ENCODE measurements around the gene RCOR1.

RCOR1 gene

DNA sequence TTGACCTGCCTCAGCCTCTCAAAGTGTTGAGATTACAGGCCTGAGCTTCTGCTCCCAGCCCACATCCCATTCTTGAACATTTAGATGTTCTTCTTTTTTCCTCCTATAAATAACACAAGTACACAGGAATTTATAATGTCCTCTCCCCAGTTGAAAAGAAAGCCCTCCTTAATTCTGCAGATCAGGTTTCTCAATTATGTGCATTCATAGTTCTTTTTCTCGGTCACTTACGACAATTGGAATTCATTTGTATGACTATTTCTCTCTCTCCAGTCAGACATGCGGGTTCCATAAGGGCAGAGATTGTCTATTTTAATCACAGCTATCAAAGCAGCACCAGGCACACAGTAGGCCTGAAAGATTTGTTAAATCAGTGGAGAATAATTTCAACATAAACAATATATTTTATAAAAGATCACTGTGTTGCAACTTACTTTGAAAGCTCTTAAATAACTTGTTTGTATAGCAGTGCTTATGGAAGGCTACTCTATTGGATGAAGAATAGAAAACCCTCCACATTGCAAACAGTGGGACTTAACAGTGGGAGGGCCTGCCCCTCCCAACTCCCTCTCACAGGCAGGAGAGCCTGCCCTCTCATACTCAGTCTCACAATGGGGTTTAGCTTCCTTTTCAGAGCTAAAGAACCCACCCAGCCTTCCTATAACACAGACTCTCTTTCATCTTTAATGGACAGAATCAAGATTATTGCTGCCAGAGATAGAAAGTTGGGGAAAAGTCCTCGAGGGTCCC lies 100.7 kb downstream of the RCOR1 start:
- DNase-seq (ENCODE audit: low read depth, low spot score) = no peak
- H3K4me3 ChIP-seq (ENCODE audit: low read length) = no peak overlapping the region

DNA sequence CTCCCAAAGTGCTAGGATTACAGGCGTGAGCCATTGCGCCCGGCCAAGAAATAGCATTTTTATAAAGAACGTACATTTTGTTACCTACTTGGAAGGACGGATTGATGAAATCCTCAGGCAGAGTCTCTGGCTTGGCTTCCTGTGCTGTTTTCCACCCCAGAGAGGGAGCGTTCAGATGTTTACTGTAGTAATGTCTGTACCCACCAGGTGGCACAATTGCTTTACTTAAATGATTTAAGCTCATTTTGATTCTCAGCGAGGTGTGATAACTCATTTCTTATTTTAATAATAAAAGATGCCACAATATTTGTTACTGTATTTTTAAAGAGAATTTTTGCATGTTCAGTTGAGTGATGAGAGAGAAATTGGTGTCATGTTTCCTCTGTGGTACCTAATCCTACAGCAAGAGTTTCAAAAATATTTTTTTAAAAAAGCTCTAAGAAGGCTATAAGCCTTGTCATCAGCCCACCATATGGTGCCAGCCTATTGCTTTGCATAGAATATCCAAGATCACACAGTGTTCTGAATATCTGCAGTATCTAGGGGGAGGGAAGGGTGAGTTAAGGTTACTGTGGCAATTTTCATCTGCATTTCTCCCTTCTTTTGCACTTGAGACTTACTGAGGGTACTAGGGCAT lies 102.2 kb downstream of the RCOR1 start:
- peak; percentile 82 for DNase-seq (ENCODE audit: low read depth, low spot score)
- H3K4me3 ChIP-seq (ENCODE audit: low read length) = no peak overlapping the region

DNA sequence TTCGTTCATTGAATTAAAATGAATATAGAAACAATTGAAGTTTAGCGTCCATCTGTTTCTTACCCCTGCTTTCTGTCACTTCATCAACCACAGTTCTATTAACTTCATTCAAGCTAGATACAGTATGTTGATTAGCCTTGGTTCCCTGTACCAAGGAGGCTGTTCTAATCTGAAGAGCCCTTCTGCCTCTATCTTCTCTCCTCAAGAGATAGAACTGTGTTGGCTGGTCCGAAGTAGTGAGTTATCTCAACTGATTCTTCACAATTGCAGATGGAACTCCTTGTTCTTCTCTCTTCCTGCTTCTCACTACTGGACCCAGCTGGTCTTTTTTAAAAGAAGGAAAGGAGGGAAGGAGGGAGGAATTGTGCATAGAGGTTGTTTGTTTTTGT lies 102.7 kb downstream of the RCOR1 start:
- no peak overlapping the region for H3K4me3 ChIP-seq (ENCODE audit: low read length)
- no peak for DNase-seq (ENCODE audit: low read depth, low spot score)

DNA sequence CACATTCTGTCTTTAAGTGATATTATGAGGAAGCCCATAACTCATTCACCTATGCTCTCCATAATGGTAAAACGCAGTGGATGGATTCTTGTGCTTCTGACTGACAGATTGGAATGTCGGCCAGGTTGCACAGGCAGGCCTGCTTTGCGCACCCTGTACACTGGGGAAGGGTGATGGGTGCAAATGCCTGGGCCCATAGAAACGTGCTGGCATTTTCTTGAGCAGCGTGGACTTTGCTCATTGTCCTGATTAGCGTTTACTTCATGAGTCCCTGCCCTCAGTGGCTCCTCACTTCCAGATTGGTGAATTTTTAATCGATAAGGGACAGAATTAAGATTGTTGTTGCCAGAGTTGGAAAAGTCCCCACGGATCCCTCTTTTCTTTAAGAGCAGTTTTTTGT lies 103.9 kb downstream of the RCOR1 start:
- DNase-seq (ENCODE audit: low read depth, low spot score) = no peak
- H3K4me3 ChIP-seq (ENCODE audit: low read length) = no peak overlapping the region

DNA sequence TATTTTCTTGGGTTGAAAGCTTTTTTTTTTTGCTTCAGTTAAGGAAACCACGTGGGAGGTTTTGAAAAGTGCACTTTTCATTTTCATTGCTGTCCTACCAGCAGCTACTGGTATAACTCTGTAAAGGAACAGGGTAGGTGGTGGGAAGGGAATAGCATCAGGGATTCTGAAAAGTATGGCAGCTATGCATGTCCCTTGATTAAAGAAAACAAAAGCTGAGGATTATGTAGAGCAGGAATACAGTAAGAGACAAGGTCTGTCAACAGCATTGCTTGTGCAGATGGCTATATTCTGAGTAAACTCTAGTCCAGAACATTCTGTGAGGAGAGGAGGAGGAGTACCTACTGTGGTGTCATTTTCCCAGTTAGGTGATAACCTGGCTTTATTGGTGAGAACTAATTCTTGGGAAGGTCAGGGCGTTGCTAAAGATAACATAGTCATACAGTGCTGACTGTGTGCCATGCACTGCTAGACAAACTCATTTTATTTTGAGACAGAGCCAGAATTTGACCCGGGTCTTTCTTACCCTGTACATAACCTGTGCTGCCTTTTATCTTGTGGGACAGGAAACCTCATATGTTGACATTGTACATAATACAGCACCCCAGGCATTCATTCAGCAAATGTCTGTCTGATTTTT lies 104.5 kb downstream of the RCOR1 start:
- H3K4me3 ChIP-seq (ENCODE audit: low read length) = no peak overlapping the region
- peak; percentile 14 for DNase-seq (ENCODE audit: low read depth, low spot score)

DNA sequence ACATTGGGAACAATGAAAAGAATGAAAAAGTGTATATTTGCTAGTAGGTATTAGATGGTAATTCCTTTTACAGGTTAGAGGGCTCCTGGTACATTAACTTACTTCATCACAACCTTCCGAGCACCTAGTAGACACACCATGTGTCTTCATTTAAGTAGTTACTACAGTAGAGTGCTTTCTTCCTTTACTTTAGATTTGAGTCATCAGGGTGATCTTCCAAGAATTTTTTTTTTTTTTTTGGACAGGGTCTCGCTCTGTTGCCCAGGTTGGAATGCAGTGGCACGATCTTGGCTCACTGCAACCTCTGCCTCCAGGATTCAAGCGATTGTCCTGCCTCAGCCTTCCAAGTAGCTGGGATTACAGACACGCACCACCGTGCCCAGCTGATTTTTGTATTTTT lies 105.1 kb downstream of the RCOR1 start:
- H3K4me3 ChIP-seq (ENCODE audit: low read length) = no peak overlapping the region
- DNase-seq (ENCODE audit: low read depth, low spot score) = no peak

DNA sequence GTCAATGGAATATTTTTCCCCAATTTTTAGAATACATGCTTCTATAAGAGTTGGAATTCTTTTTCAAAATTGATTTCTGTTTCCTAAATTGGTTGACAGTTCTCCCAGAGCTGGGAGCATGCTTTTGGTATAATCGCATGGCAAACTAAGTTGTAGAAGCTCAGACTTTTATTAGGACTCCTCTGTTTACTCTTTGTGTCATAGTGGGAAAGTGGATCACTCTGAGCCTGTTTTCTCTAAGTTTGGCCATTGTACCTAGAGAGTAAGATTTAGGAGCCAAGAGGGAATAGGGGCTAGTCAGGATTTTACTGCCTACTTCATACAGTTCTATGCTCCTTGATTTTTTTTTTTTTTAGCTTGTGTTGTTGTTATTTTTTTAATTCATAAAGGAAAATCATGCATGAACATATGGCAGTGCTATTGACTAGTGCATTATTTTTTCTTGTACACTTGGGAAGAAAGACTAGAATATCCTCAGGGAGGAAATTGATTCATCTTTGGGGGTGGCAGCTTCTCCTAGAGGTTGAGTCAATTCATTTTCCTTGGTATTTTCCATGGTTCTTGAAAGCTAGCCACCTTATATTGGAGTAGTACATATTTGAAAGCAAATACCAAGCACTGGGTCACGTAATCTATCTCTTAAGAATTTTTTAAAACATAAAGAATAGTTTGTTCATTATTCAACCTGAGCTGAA lies 107.1 kb downstream of the RCOR1 start:
- no peak for DNase-seq (ENCODE audit: low read depth, low spot score)

DNA sequence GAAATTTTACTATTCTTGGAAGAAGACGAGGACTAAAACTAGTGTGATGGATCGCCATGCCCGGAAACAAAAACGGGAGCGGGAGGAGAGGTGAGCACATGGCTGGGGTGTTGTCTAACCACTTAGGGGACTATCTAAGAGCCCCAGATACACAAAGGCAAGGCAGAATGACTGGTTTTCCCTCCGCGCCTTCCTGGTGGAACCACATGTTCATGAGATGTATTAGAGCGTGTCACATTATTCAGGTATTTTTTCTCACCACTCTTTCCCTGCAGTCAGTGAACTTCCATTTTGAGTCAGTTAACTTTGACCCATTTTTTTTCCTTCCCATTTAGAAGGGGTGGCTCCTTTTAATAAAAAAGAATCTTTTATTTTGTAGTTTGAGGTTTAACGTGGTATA lies 116.0 kb downstream of the RCOR1 start:
- H3K4me3 ChIP-seq (ENCODE audit: low read length) = no peak overlapping the region
- DNase-seq (ENCODE audit: low read depth, low spot score) = no peak

More for the DNA sequence above, 107.1 kb downstream of the RCOR1 start:
- H3K4me3 ChIP-seq (ENCODE audit: low read length) = no peak overlapping the region

DNA sequence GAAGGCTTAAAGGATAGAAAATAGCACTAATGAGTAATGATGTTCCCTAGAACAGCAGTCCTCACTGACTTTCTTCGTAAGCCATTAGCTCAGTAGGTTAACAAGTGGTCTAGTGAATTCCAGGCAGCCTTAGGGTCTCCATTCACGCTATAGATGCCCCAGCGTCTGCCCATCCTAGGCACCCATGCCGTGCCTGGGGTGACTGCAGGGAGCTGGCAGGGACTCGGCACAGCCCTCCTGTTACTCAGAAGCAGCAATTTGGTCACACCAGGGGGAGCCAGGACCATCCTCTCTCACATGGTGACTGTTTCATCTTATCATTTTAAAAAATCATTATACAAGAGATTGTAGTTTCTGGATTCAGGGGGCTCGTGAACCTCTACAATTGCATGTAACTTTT lies 118.8 kb downstream of the RCOR1 start:
- no peak for DNase-seq (ENCODE audit: low read depth, low spot score)

DNA sequence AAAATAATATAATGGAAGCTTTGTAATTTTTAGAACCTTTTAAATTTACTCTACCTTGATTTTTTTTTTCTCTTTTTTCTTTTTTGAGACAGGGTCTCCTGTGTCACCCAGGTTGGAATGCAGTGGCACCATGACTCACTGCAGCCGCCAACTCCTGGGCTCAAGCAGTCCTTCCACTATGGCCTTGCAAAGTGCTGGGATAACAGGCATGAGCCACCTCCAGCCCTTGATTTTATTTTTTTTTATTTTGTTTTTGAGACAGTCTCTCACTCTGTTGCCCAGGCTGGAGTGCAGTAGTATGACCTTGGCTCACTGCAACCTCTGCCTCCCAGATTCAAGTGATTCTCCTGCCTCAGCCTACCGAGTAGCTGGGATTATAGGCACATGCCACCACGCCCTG lies 119.5 kb downstream of the RCOR1 start:
- no peak for DNase-seq (ENCODE audit: low read depth, low spot score)
- no peak overlapping the region for H3K4me3 ChIP-seq (ENCODE audit: low read length)

More for the DNA sequence above, 118.8 kb downstream of the RCOR1 start:
- H3K4me3 ChIP-seq (ENCODE audit: low read length) = no peak overlapping the region

DNA sequence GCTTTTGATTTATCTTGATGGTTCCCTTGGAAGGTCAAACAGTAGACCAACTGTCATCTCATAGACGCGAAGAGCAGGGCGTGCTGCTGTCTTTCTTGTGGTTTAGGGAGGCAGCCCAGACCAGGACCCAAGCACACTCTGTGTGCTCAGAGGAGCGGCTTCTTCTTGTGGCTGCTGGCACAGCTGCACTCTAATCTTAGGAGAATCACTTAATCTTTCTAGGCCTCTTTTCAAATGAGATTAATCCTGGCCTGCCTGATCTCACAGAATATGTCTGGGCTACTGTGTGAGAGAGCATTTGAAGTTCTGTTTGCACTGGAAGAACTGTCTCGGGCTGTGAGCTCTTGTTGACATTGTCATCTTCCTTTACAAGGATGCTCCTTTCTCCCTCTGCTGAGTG lies 124.8 kb downstream of the RCOR1 start:
- DNase-seq (ENCODE audit: low read depth, low spot score) = peak; percentile 93
- H3K4me3 ChIP-seq (ENCODE audit: low read length) = peak overlapping the region; percentile 44

DNA sequence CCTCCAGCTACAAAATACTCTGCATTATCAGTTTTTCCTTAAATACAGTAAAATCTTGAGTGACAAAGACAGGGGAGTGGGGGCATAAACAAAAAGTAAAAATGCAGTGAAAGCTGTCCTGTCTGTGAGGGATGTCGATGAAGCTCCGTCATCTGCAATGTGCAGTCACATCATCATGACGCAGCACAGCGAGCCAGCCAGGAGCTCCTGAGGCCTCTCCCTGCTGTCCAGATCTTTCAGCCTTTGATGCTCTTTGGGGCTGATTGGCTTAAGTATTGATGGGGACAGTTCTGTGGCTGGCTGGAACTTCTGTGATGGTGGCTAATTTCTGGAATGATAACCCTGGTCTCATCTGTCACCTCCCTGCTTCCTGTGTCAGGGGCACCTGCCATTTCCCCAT lies 130.2 kb downstream of the RCOR1 start:
- no peak for DNase-seq (ENCODE audit: low read depth, low spot score)
- H3K4me3 ChIP-seq (ENCODE audit: low read length) = no peak overlapping the region

DNA sequence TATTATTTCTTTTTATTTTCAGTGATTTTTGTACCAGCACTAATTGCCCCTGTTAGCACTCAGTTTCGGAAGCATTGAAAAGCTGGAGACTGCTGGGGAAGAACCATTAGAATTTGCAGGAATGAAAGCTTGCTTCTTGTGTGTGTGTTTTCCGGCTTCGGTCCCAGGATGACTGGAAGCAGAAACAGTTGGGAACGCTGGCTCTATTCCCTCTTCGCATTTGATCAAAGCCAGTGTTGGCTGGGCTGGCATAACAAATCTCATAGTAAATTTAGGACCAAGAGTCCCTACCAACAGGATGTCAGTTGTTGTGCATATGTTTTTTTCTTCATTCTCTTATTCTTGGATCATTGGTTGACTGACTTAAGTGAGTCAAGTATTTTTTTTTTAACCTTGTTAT lies 131.2 kb downstream of the RCOR1 start:
- no peak for DNase-seq (ENCODE audit: low read depth, low spot score)
- H3K4me3 ChIP-seq (ENCODE audit: low read length) = no peak overlapping the region

DNA sequence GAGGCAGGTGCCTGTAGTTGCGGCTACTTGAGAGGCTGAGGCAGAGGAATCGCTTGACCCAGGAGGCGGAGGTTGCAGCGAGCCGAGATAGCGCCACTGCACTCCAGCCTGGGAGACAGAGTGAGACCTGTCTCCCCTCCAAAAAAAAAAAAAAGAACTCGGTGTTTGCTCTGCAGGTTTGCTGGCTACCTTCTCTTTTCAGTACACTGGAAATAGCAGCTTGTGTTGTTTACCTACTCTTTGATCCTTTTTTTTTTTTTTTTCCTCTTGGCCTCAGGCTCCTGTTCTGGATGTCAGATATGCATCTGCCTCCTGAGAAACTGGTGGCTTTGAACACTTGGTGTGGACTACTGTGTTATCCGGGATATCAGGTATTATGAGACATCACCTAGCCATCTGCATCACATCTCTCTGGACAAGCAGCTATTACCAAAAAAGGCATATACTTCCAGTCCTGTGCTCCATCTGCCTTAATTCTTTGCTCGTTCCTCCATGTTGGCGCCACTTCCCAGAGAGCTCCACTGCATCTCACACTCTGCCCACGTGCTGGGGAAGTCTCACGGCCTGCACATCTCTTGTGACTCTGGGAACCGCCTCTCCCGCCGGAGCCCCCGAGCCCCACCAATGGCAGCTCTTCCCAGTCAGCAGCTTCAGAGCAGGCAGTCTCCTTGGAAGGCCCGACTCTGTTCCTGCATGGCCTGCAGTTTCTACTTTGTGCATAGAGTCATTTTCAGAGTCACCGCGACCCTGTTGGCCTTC lies 133.9 kb downstream of the RCOR1 start:
- no peak overlapping the region for H3K4me3 ChIP-seq (ENCODE audit: low read length)
- no peak for DNase-seq (ENCODE audit: low read depth, low spot score)

DNA sequence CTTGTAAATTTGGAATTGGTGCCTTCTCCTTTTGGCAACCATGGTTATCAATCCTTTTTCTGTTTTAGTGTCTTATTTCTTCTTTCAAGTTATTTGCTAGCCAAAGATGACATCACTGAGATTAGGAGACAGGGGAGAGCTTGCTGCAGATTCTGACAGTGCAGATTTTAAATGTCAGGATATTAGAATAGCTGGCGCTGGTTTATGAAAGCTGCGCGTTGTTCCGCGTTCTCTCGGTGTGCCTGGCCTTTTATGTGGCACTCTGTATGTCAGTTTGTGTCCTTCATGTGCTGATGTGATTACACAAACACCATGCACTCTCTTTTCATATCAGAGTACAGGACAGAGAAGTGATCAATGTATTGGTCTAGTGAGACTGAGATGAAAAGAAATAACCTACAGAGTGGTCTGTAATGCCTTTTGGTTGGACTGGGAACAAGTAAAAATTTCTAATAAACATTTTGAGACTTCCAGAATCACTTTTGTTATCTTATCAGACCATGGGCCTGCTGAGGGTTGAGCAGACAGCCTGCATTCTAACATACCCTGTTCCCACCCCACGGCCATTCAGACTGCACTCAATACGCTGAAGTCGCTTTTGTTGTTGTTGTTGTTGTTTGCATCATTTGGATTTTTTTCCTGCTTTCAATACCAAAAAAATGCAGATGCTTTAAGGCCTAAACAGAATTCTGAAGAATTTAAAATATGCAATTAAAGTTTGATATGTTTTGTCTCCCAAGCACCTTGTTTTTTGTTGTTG lies 135.1 kb downstream of the RCOR1 start:
- H3K4me3 ChIP-seq (ENCODE audit: low read length) = no peak overlapping the region
- no peak for DNase-seq (ENCODE audit: low read depth, low spot score)

DNA sequence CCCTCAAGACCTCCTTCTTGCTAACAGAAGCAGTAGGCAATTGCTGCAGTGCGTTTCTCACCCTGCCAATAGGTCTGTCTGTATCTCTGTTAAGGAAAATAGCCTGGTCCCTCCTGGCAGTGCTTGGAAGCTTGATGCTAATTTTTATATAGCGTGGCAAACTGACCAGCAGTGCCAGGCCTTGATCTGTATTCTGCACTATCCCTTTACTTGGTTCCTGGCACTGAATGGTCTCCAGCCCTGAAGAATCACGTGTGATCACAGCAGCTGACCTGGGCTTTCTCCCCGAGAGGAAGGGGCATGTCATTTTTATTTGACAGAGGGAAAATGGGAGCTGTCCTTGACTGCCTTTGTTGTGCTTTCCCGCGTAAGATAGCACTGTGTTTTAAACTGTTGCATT lies 136.1 kb downstream of the RCOR1 start:
- DNase-seq (ENCODE audit: low read depth, low spot score) = no peak
- no peak overlapping the region for H3K4me3 ChIP-seq (ENCODE audit: low read length)

DNA sequence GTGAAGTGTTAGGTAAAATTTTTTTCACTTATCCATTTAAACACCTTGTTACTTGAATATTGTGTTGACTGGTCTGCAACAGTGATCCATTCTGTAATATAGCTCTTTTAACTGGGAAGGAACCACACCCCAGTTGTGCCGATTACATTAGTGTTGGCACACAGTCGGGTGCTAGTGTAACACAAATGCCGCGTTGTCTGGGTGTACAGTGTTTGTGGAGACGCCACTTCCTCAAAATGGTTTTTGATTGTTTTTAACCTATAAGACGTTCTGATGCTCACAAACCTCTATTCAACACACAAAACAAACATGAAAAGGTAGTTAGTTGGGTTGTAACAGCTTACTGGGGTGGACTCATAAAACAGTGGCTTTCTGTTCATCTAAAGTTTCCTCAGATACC lies 136.8 kb downstream of the RCOR1 start:
- no peak overlapping the region for H3K4me3 ChIP-seq (ENCODE audit: low read length)
- no peak for DNase-seq (ENCODE audit: low read depth, low spot score)

DNA sequence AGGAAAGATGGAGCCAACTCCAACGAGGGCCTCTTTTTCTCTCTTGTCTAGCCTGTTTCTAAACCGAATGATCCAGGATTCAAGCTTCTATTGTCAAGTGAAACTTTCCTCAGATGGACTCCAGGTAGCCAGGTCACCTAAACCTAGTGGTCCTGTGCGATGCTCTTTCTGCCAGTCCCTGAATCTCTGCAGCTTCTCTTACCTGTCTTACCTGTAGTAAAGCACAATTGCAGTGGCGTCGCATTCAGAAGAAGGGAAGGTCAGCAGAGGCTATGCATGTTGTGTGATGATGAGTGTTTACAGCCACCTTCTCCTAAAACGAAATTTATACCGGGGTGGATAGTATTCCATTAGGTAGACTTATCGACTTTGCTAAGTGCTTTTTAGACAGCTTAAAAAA lies 137.4 kb downstream of the RCOR1 start:
- no peak for DNase-seq (ENCODE audit: low read depth, low spot score)

More for the DNA sequence above, 137.4 kb downstream of the RCOR1 start:
- no peak overlapping the region for H3K4me3 ChIP-seq (ENCODE audit: low read length)

Data from Jurkat, Clone E6-1 (cell line).